ENCODE measurements around the gene ZSCAN5B.

ZSCAN5B gene

GRCh38 chr19:56144376-56144775, 53.2 kb downstream of the ZSCAN5B start:
- no peak for DNase-seq (ENCODE audit: low read depth)
- H3K4me3 ChIP-seq (ENCODE audit: low read length), result no peak overlapping the region
- TF ChIP-seq, protein P1, sequence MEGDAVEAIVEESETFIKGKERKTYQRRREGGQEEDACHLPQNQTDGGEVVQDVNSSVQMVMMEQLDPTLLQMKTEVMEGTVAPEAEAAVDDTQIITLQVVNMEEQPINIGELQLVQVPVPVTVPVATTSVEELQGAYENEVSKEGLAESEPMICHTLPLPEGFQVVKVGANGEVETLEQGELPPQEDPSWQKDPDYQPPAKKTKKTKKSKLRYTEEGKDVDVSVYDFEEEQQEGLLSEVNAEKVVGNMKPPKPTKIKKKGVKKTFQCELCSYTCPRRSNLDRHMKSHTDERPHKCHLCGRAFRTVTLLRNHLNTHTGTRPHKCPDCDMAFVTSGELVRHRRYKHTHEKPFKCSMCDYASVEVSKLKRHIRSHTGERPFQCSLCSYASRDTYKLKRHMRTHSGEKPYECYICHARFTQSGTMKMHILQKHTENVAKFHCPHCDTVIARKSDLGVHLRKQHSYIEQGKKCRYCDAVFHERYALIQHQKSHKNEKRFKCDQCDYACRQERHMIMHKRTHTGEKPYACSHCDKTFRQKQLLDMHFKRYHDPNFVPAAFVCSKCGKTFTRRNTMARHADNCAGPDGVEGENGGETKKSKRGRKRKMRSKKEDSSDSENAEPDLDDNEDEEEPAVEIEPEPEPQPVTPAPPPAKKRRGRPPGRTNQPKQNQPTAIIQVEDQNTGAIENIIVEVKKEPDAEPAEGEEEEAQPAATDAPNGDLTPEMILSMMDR (conservative IDR thresholded peaks at IDR 0.05; ENCODE audit: low read depth, low read length), result no peak

- no peak for DNase-seq (ENCODE audit: low read depth)
- TF ChIP-seq, protein P1 (conservative IDR thresholded peaks at IDR 0.05; ENCODE audit: low read depth, low read length), result no peak
- no peak overlapping the region for H3K4me3 ChIP-seq (ENCODE audit: low read length)
These were observed 54.6 kb downstream of the ZSCAN5B start for GRCh38 chr19:56142897-56143434.

DNA sequence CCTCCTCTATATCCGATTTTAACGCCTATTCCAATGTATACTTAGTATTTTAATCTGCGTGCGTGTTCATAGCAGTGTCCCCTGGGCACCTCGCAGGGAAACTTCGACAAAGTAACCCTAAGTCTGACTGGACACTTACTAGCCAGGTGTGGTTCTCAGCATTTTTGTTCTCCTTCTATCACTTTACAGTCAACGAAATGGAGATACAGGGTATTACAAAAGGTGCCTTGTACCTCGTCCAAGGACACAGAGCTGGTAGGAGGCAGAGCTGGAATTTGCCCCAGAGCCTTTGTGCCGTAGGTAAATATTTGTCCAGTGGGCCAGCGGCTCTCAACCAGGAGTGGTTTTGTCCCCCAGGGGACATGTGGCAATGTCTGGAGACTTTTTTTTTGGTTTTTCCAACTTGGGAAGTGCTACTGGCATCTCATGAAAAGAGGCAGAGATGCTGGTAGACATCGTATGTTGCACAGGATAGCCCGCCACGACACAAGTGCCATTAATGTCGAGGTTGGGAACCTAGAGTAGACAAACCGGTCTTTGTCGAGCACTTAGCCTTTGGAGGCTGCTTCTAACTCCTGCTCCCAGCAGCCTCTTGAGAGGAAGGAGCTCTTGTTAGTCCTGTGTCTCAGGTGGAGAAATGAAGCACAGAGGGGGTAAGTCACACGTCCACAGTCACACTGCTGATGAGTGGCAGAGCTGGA, 55.3 kb downstream of the ZSCAN5B start:
- TF ChIP-seq, protein P1 (conservative IDR thresholded peaks at IDR 0.05; ENCODE audit: low read depth, low read length), result no peak
- no peak for DNase-seq (ENCODE audit: low read depth)
- peak overlapping the region; percentile 72 for H3K4me3 ChIP-seq (ENCODE audit: low read length)

DNA sequence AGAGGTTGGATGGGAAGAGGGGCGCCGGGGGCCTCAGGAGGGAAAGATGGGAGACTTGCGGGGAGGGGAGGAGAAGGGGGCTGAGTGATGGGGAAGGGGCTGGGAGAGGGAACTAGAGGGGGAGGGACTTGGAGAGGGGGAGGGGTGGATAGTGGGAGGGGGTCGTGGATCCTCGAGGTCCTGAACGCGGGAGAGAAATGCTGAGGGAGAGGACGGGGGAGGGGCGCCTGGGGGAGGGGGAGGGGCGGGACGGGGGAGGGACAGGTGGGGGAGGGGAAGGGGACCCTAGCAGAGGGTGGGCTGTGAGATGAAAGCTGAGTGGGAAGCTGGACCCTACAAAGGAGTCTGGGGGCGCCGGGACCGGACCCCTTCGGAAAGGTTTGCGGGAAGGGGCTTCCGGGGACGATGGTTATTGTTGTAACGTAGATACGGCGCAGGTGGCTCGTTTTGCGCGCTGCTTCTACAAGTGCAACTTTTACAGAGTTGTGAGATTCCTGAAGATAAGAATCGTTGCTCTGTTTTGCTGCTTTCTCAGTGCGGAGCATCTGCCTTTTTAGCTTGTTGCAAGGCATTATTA, 56.1 kb downstream of the ZSCAN5B start:
- DNase-seq (ENCODE audit: low read depth), result no peak
- peak overlapping the region; percentile 72 for H3K4me3 ChIP-seq (ENCODE audit: low read length)
- TF ChIP-seq, protein P1 (conservative IDR thresholded peaks at IDR 0.05; ENCODE audit: low read depth, low read length), result no peak

DNA sequence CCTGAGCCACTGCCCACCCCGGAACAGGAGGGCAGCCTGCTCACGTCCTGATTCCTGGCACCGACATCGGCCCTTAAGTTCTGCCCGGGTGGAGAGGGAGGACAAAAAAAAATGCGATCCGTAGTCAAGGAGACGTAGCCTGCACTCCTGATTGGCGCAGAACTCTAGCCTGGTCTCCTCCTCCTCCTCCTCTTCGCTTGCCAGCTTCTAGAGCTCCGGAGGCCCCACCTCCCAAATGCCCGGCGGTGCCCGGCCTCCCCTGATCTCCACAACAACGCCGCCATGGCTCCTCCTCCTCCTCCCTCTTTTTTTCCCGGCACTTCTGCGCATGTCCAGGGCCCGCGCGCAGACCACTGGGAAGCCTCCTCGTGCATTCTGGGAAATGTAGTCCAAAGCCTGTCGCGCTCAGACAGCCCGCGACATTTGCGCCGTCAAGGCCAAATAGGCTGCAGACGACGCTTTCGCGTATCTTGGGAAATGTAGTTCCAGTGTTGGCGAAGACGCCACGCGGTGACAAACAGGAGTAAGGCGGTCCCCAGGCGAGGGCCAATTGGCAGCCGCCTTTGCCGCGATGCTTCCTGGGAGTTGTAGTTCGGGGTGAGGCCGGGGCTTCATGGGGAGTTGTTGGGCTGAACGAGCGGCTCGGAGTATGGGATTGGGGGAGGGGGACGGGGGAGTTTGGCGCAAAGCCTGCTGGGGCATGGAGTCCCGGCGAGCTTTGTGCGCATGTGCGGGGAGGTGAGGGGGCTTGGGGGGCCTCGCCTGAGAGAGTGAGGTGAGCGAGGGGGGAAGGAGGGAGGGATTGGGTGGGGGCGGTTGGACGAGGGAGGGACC, 56.8 kb downstream of the ZSCAN5B start, which contains the start of gene ZNF444:
TSS of gene ZNF444 (plus strand) at position 705 of the 834 bp plus-strand sequence. CDS start 5,625 bp downstream, outside the sequence.
- peak within 1 kb of the TSS; percentile 72 for H3K4me3 ChIP-seq (ENCODE audit: low read length)
- peak; percentile 98 for DNase-seq (ENCODE audit: low read depth)
- TF ChIP-seq, protein P1 (conservative IDR thresholded peaks at IDR 0.05; ENCODE audit: low read depth, low read length), result no peak

DNA sequence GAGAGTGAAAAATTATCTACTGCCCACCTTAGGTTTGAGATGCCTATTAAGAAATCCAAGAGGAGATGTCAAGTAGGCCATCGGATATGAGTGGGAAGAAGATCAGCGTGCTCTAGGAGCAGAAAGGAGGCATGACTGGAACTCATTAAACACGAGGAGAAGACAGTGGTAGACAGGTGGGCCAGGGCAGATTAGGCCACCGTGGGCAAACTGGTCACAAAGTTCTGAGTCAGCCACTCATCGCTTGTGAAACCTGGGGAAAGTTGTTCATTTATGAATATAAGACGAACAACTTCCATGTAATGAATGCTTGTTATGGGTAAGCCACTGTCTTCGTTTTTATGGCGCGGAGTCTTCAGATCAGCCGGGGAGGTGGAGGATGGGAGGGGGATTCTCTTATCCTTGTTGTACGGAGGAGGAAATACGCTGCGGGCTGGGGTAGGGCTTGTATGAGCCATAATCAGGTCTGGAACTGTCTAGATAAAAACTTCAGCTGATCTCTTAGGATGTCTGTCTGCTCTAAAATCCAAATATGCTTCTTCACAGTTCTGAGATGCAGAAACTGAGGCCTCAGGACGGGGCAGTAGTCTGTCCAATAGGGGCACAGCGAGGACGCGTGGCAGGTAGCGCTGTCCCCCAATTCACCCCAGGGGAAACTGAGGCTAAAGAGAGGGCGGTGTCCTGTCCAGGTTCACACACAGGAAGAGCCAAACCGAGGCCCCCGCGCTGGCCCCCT, 57.6 kb downstream of the ZSCAN5B start:
- DNase-seq (ENCODE audit: low read depth), result no peak
- peak overlapping the region; percentile 72 for H3K4me3 ChIP-seq (ENCODE audit: low read length)
- TF ChIP-seq, protein P1 (conservative IDR thresholded peaks at IDR 0.05; ENCODE audit: low read depth, low read length), result no peak
